HEK293T (cell line): ENCODE data around the gene SLC6A17.

Experiments used
- CTCF ChIA-PET: fragments of 350-600 bp; formaldehyde crosslinking; extraction: SDS; loops from one replicate; lab custom pipeline; 2021; ENCODE audit warnings: antibody characterized with exemption, inconsistent platforms; lab: Yijun Ruan, JAX
- POLR2A ChIA-PET: fragments of 350-600 bp; formaldehyde crosslinking; extraction: SDS; loops from one replicate; lab custom pipeline; 2020; ENCODE audit warnings: antibody characterized with exemption, inconsistent platforms; lab: Yijun Ruan, JAX
- DNase-seq: peaks from one replicate; pipeline ENCODE4 v3.0.0; 2012; ENCODE audit warnings: mixed read lengths; ENCODE audit errors: extremely low spot score
- ARNT ChIP-seq: fragments of 450-650 bp; IDR thresholded peaks from 2 replicates; pipeline ENCODE4 v1.6.1; 2017; ENCODE audit warnings: mild to moderate bottlenecking
- BHLHE40 ChIP-seq: fragments of 450-650 bp; IDR thresholded peaks from 2 replicates; pipeline ENCODE4 v1.6.1; 2016; ENCODE audit warnings: mild to moderate bottlenecking, moderate library complexity, borderline replicate concordance
- CTBP1 ChIP-seq: fragments of 450-650 bp; IDR thresholded peaks from 2 replicates; pipeline ENCODE4 v1.6.1; 2016; ENCODE audit warnings: borderline replicate concordance
- ELF4 ChIP-seq: fragments of 450-650 bp; IDR thresholded peaks from 2 replicates; pipeline ENCODE4 v1.6.1; 2017; ENCODE audit warnings: antibody characterized with exemption
- FOXA1 ChIP-seq: fragments of 450-650 bp; IDR thresholded peaks from 2 replicates; pipeline ENCODE4 v1.6.1; 2016; ENCODE audit warnings: mild to moderate bottlenecking
- FOXK2 ChIP-seq: fragments of 450-650 bp; IDR thresholded peaks from 2 replicates; pipeline ENCODE4 v1.6.1; 2016; ENCODE audit warnings: mild to moderate bottlenecking
- FOXM1 ChIP-seq: fragments of 450-650 bp; IDR thresholded peaks from 2 replicates; pipeline ENCODE4 v1.6.1; 2017; ENCODE audit warnings: mild to moderate bottlenecking, borderline replicate concordance
- HDGF ChIP-seq: fragments of 450-650 bp; IDR thresholded peaks from 2 replicates; pipeline ENCODE4 v1.6.1; 2017; ENCODE audit warnings: antibody characterized with exemption, borderline replicate concordance
- L3MBTL2 ChIP-seq: fragments of 450-650 bp; conservative IDR thresholded peaks from 2 replicates; pipeline ENCODE4 v1.6.1; 2016; ENCODE audit warnings: mild to moderate bottlenecking
- LEF1 ChIP-seq: fragments of 450-650 bp; IDR thresholded peaks from 2 replicates; pipeline ENCODE4 v1.6.1; 2017; ENCODE audit warnings: mild to moderate bottlenecking, borderline replicate concordance
- NFRKB ChIP-seq: fragments of 450-650 bp; IDR thresholded peaks from 2 replicates; pipeline ENCODE4 v1.6.1; 2016; ENCODE audit warnings: mild to moderate bottlenecking, moderate library complexity
- PKNOX1 ChIP-seq: fragments of 450-650 bp; IDR thresholded peaks from 2 replicates; pipeline ENCODE4 v1.6.1; 2016
- SP1 ChIP-seq: fragments of 450-650 bp; IDR thresholded peaks from 2 replicates; pipeline ENCODE4 v1.6.1; 2017
- SUZ12 ChIP-seq: fragments of 450-650 bp; IDR thresholded peaks from 2 replicates; pipeline ENCODE4 v1.6.1; 2016; ENCODE audit warnings: mild to moderate bottlenecking
- TARDBP ChIP-seq: fragments of 450-650 bp; IDR thresholded peaks from 2 replicates; pipeline ENCODE4 v1.6.1; 2016
- ZNF384 ChIP-seq: fragments of 450-650 bp; IDR thresholded peaks from 2 replicates; pipeline ENCODE4 v1.6.1; 2016

The SLC6A17 gene

GRCh38 chr1:110241516-110241915 lies 91.2 kb downstream of the SLC6A17 start:
- no peak for DNase-seq
- ChIA-PET CTCF (no interaction called here), POLR2A (interaction anchor here (1.1 kb wide), 1 partner anchor 31 kb away, joined by 3 read pairs; the partner anchor contains the start of gene KCNC4)
- TF ChIP-seq PKNOX1 (no peak), SP1 (no peak), LEF1 (no peak), L3MBTL2 (no peak), CTBP1 (no peak), ZNF384 (no peak), HDGF (no peak), NFRKB (no peak), FOXK2 (no peak), BHLHE40 (no peak), SUZ12 (no peak)

- CTCF ChIA-PET, result no interaction called here
- no peak for TF ChIP-seq PKNOX1
- TF ChIP-seq LEF1, result no peak
- no peak for TF ChIP-seq HDGF
- no peak for TF ChIP-seq ZNF384
- no peak for TF ChIP-seq ARNT
- no peak for TF ChIP-seq NFRKB
- TF ChIP-seq CTBP1, result no peak
- TF ChIP-seq ELF4, result no peak
- TF ChIP-seq BHLHE40, result no peak
- no peak for TF ChIP-seq FOXA1
- TF ChIP-seq SP1, result no peak
- no peak for TF ChIP-seq FOXM1
- TF ChIP-seq SUZ12, result no peak
- no peak for TF ChIP-seq FOXK2
- no peak for TF ChIP-seq L3MBTL2
- POLR2A ChIA-PET, result interaction anchor here (1.1 kb wide), 1 partner anchor 32 kb away, joined by 3 read pairs; the partner anchor contains the start of gene KCNC4
- no peak for DNase-seq
These were observed 91.8 kb downstream of the SLC6A17 start for GRCh38 chr1:110242062-110242461.

GRCh38 chr1:110242731-110243130 lies 92.4 kb downstream of the SLC6A17 start:
- CTCF ChIA-PET, result no interaction called here
- TF ChIP-seq LEF1 (no peak), ELF4 (no peak), BHLHE40 (no peak), FOXM1 (no peak), HDGF (no peak), NFRKB (no peak), ARNT (no peak), TARDBP (no peak), L3MBTL2 (no peak), SP1 (no peak), FOXA1 (no peak)
- DNase-seq, result no peak
- POLR2A ChIA-PET, result no interaction called here

- CTCF ChIA-PET, result no interaction called here
These were observed 92.9 kb downstream of the SLC6A17 start for GRCh38 chr1:110243146-110243545.

GRCh38 chr1:110243574-110243973 lies 93.3 kb downstream of the SLC6A17 start:
- DNase-seq, result no peak
- CTCF ChIA-PET, result no interaction called here
- no peak for TF ChIP-seq PKNOX1
- no peak for TF ChIP-seq FOXK2
- no peak for TF ChIP-seq ZNF384
- no peak for TF ChIP-seq BHLHE40
- POLR2A ChIA-PET, result no interaction called here

More at GRCh38 chr1:110243146-110243545, 92.9 kb downstream of the SLC6A17 start:
- TF ChIP-seq BHLHE40 (no peak), ELF4 (no peak), LEF1 (no peak), FOXA1 (no peak), ARNT (no peak), FOXM1 (no peak), ZNF384 (no peak), CTBP1 (no peak), SUZ12 (no peak), HDGF (no peak), FOXK2 (no peak), TARDBP (no peak), NFRKB (no peak)
- no peak for DNase-seq
- POLR2A ChIA-PET, result no interaction called here

- DNase-seq, result no peak
- TF ChIP-seq NFRKB, result no peak
- no peak for TF ChIP-seq FOXM1
- no peak for TF ChIP-seq SUZ12
- TF ChIP-seq LEF1, result no peak
- TF ChIP-seq TARDBP, result no peak
- TF ChIP-seq PKNOX1, result no peak
- no peak for TF ChIP-seq ZNF384
- POLR2A ChIA-PET, result interaction anchor here (1.4 kb wide), 1 partner anchor 92 kb away, joined by 3 read pairs; no protein-coding TSS in a partner anchor
- CTCF ChIA-PET, result interaction anchor here (0.8 to 1.2 kb wide), 2 partner anchors 45 to 249 kb away, joined by 3 to 4 read pairs; no protein-coding TSS in a partner anchor
These were observed 95.8 kb downstream of the SLC6A17 start for GRCh38 chr1:110245876-110246620.
